H9 (cell line): ENCODE data around the gene MORC2. TPM values are rescaled to one million over a fixed set of nuclear protein-coding genes. Genes with fewer than 3 reads are reported as not detected.
A peak's percentile ranks its signal among the peaks of the same experiment; 100 is the strongest.

Experiments used
- DNase-seq: peaks from one replicate; pipeline ENCODE4 v3.0.0-alpha.2; 2017
- H2AFZ ChIP-seq: one replicate; pipeline ENCODE4 v1.6.1; 2013; ENCODE audit warnings: mild to moderate bottlenecking, low read length, control low read depth, moderate library complexity
- H2AK5ac ChIP-seq: 2 replicates; pipeline ENCODE4 v1.6.1; 2013; ENCODE audit warnings: low read length, control low read depth, mixed read lengths; ENCODE audit not compliant: insufficient read length
- H2BK120ac ChIP-seq: one replicate; pipeline ENCODE4 v1.6.1; 2013; ENCODE audit warnings: low read depth, mild to moderate bottlenecking, low read length, control low read depth, inconsistent platforms; ENCODE audit not compliant: poor library complexity, severe bottlenecking
- H2BK12ac ChIP-seq: 2 replicates; pipeline ENCODE4 v1.6.1; 2013; ENCODE audit warnings: low read length, control low read depth, mixed read lengths, low read depth; ENCODE audit not compliant: insufficient read length
- H2BK15ac ChIP-seq: 2 replicates; pipeline ENCODE4 v1.6.1; 2013; ENCODE audit warnings: low read depth, low read length, control low read depth
- H2BK20ac ChIP-seq: one replicate; pipeline ENCODE4 v1.6.1; 2013; ENCODE audit warnings: low read depth, mild to moderate bottlenecking, low read length, control low read depth, inconsistent platforms; ENCODE audit not compliant: poor library complexity, severe bottlenecking
- H2BK5ac ChIP-seq: 2 replicates; pipeline ENCODE4 v1.6.1; 2013; ENCODE audit warnings: low read length, control low read depth, mixed read lengths; ENCODE audit not compliant: insufficient read length
- H3K14ac ChIP-seq: 2 replicates; pipeline ENCODE4 v1.6.1; 2013; ENCODE audit warnings: low read length, control low read depth; ENCODE audit not compliant: insufficient read depth
- H3K18ac ChIP-seq: 2 replicates; pipeline ENCODE4 v1.6.1; 2013; ENCODE audit warnings: low read depth, mild to moderate bottlenecking, mixed read lengths, low read length, control low read depth; ENCODE audit not compliant: insufficient read length
- H3K23ac ChIP-seq: 2 replicates; pipeline ENCODE4 v1.6.1; 2013; ENCODE audit warnings: low read length, control low read depth, mixed read lengths, low read depth; ENCODE audit not compliant: insufficient read length
- H3K23me2 ChIP-seq: 2 replicates; pipeline ENCODE4 v1.6.1; 2013; ENCODE audit warnings: low read depth, mild to moderate bottlenecking, mixed read lengths, low read length, control low read depth; ENCODE audit not compliant: insufficient read length, poor library complexity, severe bottlenecking
- H3K27ac ChIP-seq: 2 replicates; pipeline ENCODE4 v1.5.1; 2013; ENCODE audit warnings: low read length, control low read depth, mixed read lengths, low read depth; ENCODE audit not compliant: insufficient read length
- H3K27me3 ChIP-seq: 2 replicates; pipeline ENCODE4 v1.6.1; 2013; ENCODE audit warnings: low read length, control low read depth, inconsistent platforms; ENCODE audit not compliant: insufficient read depth
- H3K4ac ChIP-seq: 2 replicates; pipeline ENCODE4 v1.6.1; 2013; ENCODE audit warnings: low read depth, mild to moderate bottlenecking, control low read depth, inconsistent platforms, low read length, moderate library complexity
- H3K4me1 ChIP-seq: 2 replicates; pipeline ENCODE4 v1.6.1; 2013; ENCODE audit warnings: low read length, control low read depth, inconsistent platforms; ENCODE audit not compliant: insufficient read depth
- H3K4me2 ChIP-seq: 2 replicates; pipeline ENCODE4 v1.6.1; 2013; ENCODE audit warnings: low read length, control low read depth, mixed read lengths; ENCODE audit not compliant: insufficient read length, insufficient read depth
- H3K56ac ChIP-seq: 2 replicates; pipeline ENCODE4 v1.6.1; 2013; ENCODE audit warnings: low read depth, mild to moderate bottlenecking, mixed read lengths, low read length, control low read depth; ENCODE audit not compliant: insufficient read length
- H3K79me1 ChIP-seq: 2 replicates; pipeline ENCODE4 v1.6.1; 2013; ENCODE audit warnings: low read depth, mild to moderate bottlenecking, moderate library complexity, low read length, control low read depth, inconsistent platforms; ENCODE audit not compliant: insufficient read depth, poor library complexity, severe bottlenecking
- H3K79me2 ChIP-seq: 2 replicates; pipeline ENCODE4 v1.6.1; 2013; ENCODE audit warnings: low read length, control low read depth, inconsistent platforms; ENCODE audit not compliant: insufficient read depth
- H3K9ac ChIP-seq: 2 replicates; pipeline ENCODE4 v1.6.1; 2013; ENCODE audit warnings: low read length, control low read depth, mixed read lengths; ENCODE audit not compliant: insufficient read length; ENCODE audit errors: extremely low read depth
- H3K9me3 ChIP-seq: one replicate; pipeline ENCODE4 v1.6.1; 2013; ENCODE audit warnings: low read depth, low read length, inconsistent platforms; ENCODE audit not compliant: control insufficient read depth
- H3T11ph ChIP-seq: one replicate; pipeline ENCODE4 v1.6.1; 2013; ENCODE audit warnings: mild to moderate bottlenecking, low read length, control low read depth, inconsistent platforms
- H4K20me1 ChIP-seq: one replicate; pipeline ENCODE4 v1.6.1; 2013; ENCODE audit not compliant: control insufficient read depth, insufficient read length, insufficient read depth
- H4K5ac ChIP-seq: 2 replicates; pipeline ENCODE4 v1.6.1; 2013; ENCODE audit warnings: low read depth, mild to moderate bottlenecking, mixed read lengths, low read length, control low read depth; ENCODE audit not compliant: insufficient read length
- H4K8ac ChIP-seq: replicated peaks from 2 replicates; pipeline ENCODE4 v1.6.1; 2013; ENCODE audit warnings: low read length, control low read depth, mixed read lengths, low read depth; ENCODE audit not compliant: insufficient read length
- H4K91ac ChIP-seq: 2 replicates; pipeline ENCODE4 v1.6.1; 2013; ENCODE audit warnings: low read depth, mild to moderate bottlenecking, moderate library complexity, mixed read lengths, low read length, control low read depth; ENCODE audit not compliant: insufficient read length
- H3K27ac Mint-ChIP-seq, 3 experiments: 2 replicates in 2 of 3; 3 replicates in 1 of 3; pipeline ENCODE4 v1.8.0; 2020 to 2021; ENCODE audit warnings: mixed read lengths in 3 of 3, mild to moderate bottlenecking in 1 of 3, moderate library complexity in 1 of 3
- H3K27me3 Mint-ChIP-seq: 2 replicates; pipeline ENCODE4 v1.8.0; 2021; ENCODE audit warnings: low read depth, mild to moderate bottlenecking, moderate library complexity, mixed read lengths
- H3K36me3 Mint-ChIP-seq, 3 experiments: 2 replicates in 2 of 3; 3 replicates in 1 of 3; pipeline ENCODE4 v1.8.0; 2020 to 2021; ENCODE audit warnings: low read depth in 3 of 3, mixed read lengths in 3 of 3; ENCODE audit not compliant: insufficient read depth in 1 of 3
- H3K4me1 Mint-ChIP-seq, 2 experiments: 2 replicates each; pipeline ENCODE4 v1.8.0; 2020; ENCODE audit warnings: mixed read lengths in 2 of 2
- H3K4me3 Mint-ChIP-seq, 2 experiments: 2 replicates in 1 of 2; 3 replicates in 1 of 2; pipeline ENCODE4 v1.8.0; 2020 to 2021; ENCODE audit warnings: mild to moderate bottlenecking in 2 of 2, mixed read lengths in 2 of 2, moderate library complexity in 1 of 2
- H3K9me3 Mint-ChIP-seq, 2 experiments: 2 replicates in 1 of 2; 3 replicates in 1 of 2; pipeline ENCODE4 v1.8.0; 2020; ENCODE audit warnings: mild to moderate bottlenecking in 2 of 2, mixed read lengths in 2 of 2, moderate library complexity in 1 of 2
- WGBS: extraction: QIAGEN DNeasy Blood & Tissue Kit; methylation state at CpG from one replicate; pipeline ENCODE4 v1.1.7; 2013; ENCODE audit warnings: missing lambda C conversion rate, low lambda C conversion rate, mixed read lengths; ENCODE audit not compliant: insufficient read length; ENCODE audit errors: extremely low coverage; 5-methylcytosine and 5-hydroxymethylcytosine counted together
- total RNA-seq: library from RNA; stranded (reverse); gene quantifications from 2 replicates; pipeline ENCODE4 v1.2.1, GENCODE V29; 2021
- TF ChIP-seq, protein P1 (sequence below): fragments of 200-600 bp; sonication (generic); conservative IDR thresholded peaks from 3 replicates; pipeline ENCODE4 v1.8.0; 2021; ENCODE audit warnings: antibody characterized with exemption, mild to moderate bottlenecking

The MORC2 gene
- total RNA-seq, 1 experiment from 2014 or later: 37.4 TPM

DNA sequence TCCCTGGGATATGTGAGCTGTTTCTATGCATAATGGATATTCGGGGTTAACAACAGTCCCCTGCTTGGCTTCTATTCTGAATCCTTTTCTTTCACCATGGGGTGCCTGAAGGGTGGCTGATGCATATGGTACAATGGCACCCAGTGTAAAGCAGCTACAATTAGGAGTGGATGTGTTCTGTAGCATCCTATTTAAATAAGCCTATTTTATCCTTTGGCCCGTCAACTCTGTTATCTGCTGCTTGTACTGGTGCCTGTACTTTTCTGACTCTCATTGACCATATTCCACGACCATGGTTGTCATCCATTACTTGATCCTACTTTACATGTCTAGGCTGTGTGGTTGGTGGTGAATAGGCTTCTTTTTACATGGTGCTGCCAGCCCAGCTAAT lies 1.8 kb upstream of the MORC2 start:
- TF ChIP-seq, protein P1, sequence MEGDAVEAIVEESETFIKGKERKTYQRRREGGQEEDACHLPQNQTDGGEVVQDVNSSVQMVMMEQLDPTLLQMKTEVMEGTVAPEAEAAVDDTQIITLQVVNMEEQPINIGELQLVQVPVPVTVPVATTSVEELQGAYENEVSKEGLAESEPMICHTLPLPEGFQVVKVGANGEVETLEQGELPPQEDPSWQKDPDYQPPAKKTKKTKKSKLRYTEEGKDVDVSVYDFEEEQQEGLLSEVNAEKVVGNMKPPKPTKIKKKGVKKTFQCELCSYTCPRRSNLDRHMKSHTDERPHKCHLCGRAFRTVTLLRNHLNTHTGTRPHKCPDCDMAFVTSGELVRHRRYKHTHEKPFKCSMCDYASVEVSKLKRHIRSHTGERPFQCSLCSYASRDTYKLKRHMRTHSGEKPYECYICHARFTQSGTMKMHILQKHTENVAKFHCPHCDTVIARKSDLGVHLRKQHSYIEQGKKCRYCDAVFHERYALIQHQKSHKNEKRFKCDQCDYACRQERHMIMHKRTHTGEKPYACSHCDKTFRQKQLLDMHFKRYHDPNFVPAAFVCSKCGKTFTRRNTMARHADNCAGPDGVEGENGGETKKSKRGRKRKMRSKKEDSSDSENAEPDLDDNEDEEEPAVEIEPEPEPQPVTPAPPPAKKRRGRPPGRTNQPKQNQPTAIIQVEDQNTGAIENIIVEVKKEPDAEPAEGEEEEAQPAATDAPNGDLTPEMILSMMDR: no peak
- no peak overlapping the region for H3K56ac ChIP-seq
- H3K4me3 Mint-ChIP-seq: peak overlapping the region; percentile 87 to 92
- no peak overlapping the region for H2BK15ac ChIP-seq
- no peak overlapping the region for H3T11ph ChIP-seq
- H3K27me3 ChIP-seq: no peaks in the 10 kb centered on the region
- H3K4ac ChIP-seq: no peak overlapping the region
- no CpG with 5 or more reads among the region's 3 CpGs for WGBS
- peak overlapping the region in 2 of 3 experiments; percentile 70 to 86; a peak in 2 of 7 replicates for H3K27ac Mint-ChIP-seq
- no peak overlapping the region for H3K27ac ChIP-seq
- H3K4me2 ChIP-seq: peak overlapping the region; percentile 81
- H2BK120ac ChIP-seq: no peak overlapping the region
- H3K18ac ChIP-seq: no peak overlapping the region
- H3K4me1 Mint-ChIP-seq: peaks cover 23 to 42% of the 10 kb centered on the region in 2 experiments
- H2AK5ac ChIP-seq: no peak overlapping the region
- no peak overlapping the region for H3K23ac ChIP-seq
- peaks cover 35% of the 10 kb centered on the region for H3K79me2 ChIP-seq
- H3K14ac ChIP-seq: no peak overlapping the region
- no peak overlapping the region for H4K8ac ChIP-seq
- no peak overlapping the region for H4K91ac ChIP-seq
- H3K27me3 Mint-ChIP-seq: peaks cover 8% of the 10 kb centered on the region
- H3K9me3 Mint-ChIP-seq: peaks cover 48 to 59% of the 10 kb centered on the region in 2 experiments
- H2AFZ ChIP-seq: no peak overlapping the region
- peak overlapping the region; percentile 92 for H3K9ac ChIP-seq
- DNase-seq: no peak
- H3K4me1 ChIP-seq: no peaks in the 10 kb centered on the region
- H3K79me1 ChIP-seq: no peaks in the 10 kb centered on the region
- H3K36me3 Mint-ChIP-seq: peaks cover 68 to 80% (median 72%) of the 10 kb centered on the region in 3 experiments
- H4K20me1 ChIP-seq: no peaks in the 10 kb centered on the region
- peaks cover 3% of the 10 kb centered on the region for H3K9me3 ChIP-seq
- no peak overlapping the region for H2BK20ac ChIP-seq
- H4K5ac ChIP-seq: no peak overlapping the region
- peaks cover 4% of the 10 kb centered on the region for H3K23me2 ChIP-seq
- no peak overlapping the region for H2BK12ac ChIP-seq
- H2BK5ac ChIP-seq: no peak overlapping the region
